BLaER1 treated with 17β-estradiol and CSF1 and Interleukin-3, amounts not matched to agents 10 nM and 100 nM (cell line): ENCODE results near the gene NACAD.

ENCODE experiments used
- H3K27ac ChIP-seq, 11 experiments: shearing (Covaris generic); formaldehyde crosslinking; 2 replicates each; pipeline ENCODE4 v1.8.1; 2022
- H3K27me3 ChIP-seq, 11 experiments: shearing (Covaris generic); formaldehyde crosslinking; 2 replicates each; pipeline ENCODE4 v1.8.1; 2022
- H3K36me3 ChIP-seq, 11 experiments: shearing (Covaris generic); formaldehyde crosslinking; 2 replicates each; pipeline ENCODE4 v1.8.1; 2022
- H3K4me1 ChIP-seq, 10 experiments: shearing (Covaris generic); formaldehyde crosslinking; 2 replicates each; pipeline ENCODE4 v1.8.1; 2022
- H3K4me2 ChIP-seq, 11 experiments: shearing (Covaris generic); formaldehyde crosslinking; 2 replicates each; pipeline ENCODE4 v1.8.1; 2022
- H3K4me3 ChIP-seq, 10 experiments: shearing (Covaris generic); formaldehyde crosslinking; 2 replicates each; pipeline ENCODE4 v1.8.1; 2022
- H3K9ac ChIP-seq, 11 experiments: shearing (Covaris generic); formaldehyde crosslinking; 2 replicates each; pipeline ENCODE4 v1.8.1; 2022
- H3K9me3 ChIP-seq, 11 experiments: shearing (Covaris generic); formaldehyde crosslinking; replicated peaks in 1 of 11; 2 replicates each; pipeline ENCODE4 v1.8.1; 2022
- H4K20me1 ChIP-seq, 11 experiments: shearing (Covaris generic); formaldehyde crosslinking; 2 replicates each; pipeline ENCODE4 v1.8.1; 2022
- Cebpa-rat ChIP-seq, 11 experiments: shearing (Covaris generic); IDR thresholded peaks; 2 replicates each; pipeline ENCODE4 v1.8.1; 2022

NACAD gene

DNA sequence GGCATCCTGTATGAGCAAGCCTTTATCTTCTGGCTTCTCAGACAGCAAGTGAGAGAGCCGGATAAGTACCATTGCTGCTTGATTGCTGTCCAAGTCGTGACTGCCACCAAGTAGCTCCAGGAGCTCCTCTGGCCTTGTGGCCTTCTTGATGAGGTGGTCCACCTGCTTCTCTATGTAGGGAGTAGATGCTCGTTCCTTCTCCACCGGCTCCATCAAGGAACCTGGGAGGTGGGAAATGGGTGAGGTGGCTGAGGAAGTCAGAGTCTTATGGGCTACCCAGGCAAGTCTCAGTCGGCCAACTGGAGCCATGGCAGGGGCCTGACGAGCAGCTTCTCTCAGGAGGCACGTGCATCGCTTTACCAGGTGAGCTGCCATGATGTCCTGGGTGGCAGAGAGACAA is 20.1 kb upstream of the NACAD start:
- Histone ChIP-seq H3K4me1 (peaks cover 36 to 56% (median 46%) of the 10 kb centered on the region in 10 experiments), H3K27ac (peak overlapping the region in 4 of 11 experiments; percentile 13 to 32 (median 15); a peak in 2 of 22 replicates), H3K9ac (peak overlapping the region; percentile 35 to 99 (median 69)), H3K4me3 (peak overlapping the region in 9 of 10 experiments; percentile 1 to 89 (median 31); a peak in 14 of 20 replicates), H3K9me3 (no peaks in the 10 kb centered on the region), H4K20me1 (peaks cover 53 to 64% (median 59%) of the 10 kb centered on the region in 11 experiments), H3K27me3 (no peaks in the 10 kb centered on the region), H3K4me2 (peak overlapping the region; percentile 72 to 97 (median 82)), H3K36me3 (peaks cover 54 to 64% (median 60%) of the 10 kb centered on the region in 11 experiments)
- TF ChIP-seq Cebpa-rat (IDR thresholded peaks at IDR 0.05) = no peak

GRCh38 chr7:45107356-45107755 is 18.6 kb upstream of the NACAD start:
- H3K27me3 ChIP-seq = no peaks in the 10 kb centered on the region
- peak overlapping the region in 9 of 11 experiments; percentile 18 to 99 (median 62); a peak in 16 of 22 replicates for H3K9ac ChIP-seq
- H3K4me3 ChIP-seq = peak overlapping the region in 2 of 10 experiments; percentile 5 to 31; a peak in 1 of 20 replicates
- peaks cover 67 to 79% (median 74%) of the 10 kb centered on the region in 11 experiments for H4K20me1 ChIP-seq
- H3K4me1 ChIP-seq = peaks cover 32 to 48% (median 42%) of the 10 kb centered on the region in 10 experiments
- peak overlapping the region in 10 of 11 experiments; percentile 72 to 97 (median 82); a peak in 14 of 22 replicates for H3K4me2 ChIP-seq
- peaks cover 70 to 79% (median 75%) of the 10 kb centered on the region in 11 experiments for H3K36me3 ChIP-seq
- TF ChIP-seq Cebpa-rat (IDR thresholded peaks at IDR 0.05) = no peak
- H3K27ac ChIP-seq = no peak overlapping the region
- no peaks in the 10 kb centered on the region for H3K9me3 ChIP-seq

DNA sequence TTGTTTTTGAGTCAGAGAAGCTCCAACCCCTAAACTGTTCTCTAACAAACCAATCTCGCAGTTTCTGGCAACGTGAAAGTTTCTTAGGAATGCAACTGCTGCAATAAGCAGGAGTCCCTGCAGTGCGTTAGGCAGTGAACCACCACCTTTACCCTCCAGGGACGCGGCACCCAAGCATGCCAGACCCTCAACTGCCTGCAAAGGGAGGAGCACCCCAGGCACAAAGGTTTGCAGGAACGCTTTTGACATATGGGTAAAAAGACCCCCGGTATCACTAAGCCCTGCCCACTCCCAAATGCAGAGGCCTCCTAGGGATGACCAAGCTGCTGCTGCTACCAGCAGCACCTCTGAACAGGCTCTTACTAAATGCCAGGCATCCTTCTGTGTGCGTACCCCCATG is 18.1 kb upstream of the NACAD start:
- no peak for TF ChIP-seq Cebpa-rat (IDR thresholded peaks at IDR 0.05)
- Histone ChIP-seq H3K4me1 (peaks cover 28 to 46% (median 38%) of the 10 kb centered on the region in 10 experiments), H4K20me1 (peaks cover 73 to 85% (median 79%) of the 10 kb centered on the region in 11 experiments), H3K36me3 (peaks cover 75 to 85% (median 80%) of the 10 kb centered on the region in 11 experiments), H3K27me3 (no peaks in the 10 kb centered on the region), H3K9me3 (no peaks in the 10 kb centered on the region), H3K4me3 (no peak overlapping the region), H3K27ac (no peak overlapping the region), H3K4me2 (peak overlapping the region in 7 of 11 experiments; percentile 72 to 97 (median 83); a peak in 12 of 22 replicates), H3K9ac (peak overlapping the region in 9 of 11 experiments; percentile 18 to 99 (median 62); a peak in 11 of 22 replicates)

DNA sequence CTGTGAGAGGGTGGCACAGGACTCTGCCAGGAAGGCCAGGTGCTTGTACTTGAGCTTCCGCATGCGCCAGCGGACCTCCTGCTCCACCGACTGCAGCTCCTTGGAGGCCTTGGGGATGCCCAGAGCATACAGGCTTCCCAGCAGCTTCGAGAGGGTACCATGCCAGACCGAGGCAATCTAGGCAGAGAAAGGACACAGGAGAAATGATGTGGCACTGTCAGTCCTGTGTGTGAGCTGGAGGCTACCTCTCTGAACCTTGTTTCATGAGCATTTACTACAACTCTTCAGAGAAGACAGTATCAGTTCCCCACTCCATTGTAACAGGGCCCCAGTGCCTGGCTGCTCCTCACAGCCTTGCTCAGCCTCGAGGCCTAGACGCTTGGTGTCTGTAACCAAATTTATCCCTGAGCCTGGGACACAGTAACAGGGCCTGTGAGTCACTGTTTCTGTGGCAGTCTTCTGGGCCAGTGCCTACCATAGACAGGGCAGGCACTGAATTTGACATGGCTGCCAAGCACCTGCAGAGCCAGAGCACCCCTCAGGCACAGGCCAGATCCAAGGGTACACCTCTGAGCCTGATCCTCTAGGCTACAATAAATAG is 16.9 kb upstream of the NACAD start:
- H3K4me2 ChIP-seq = no peak overlapping the region; a peak in 1 of 22 replicates
- H4K20me1 ChIP-seq = peaks cover 83 to 96% (median 91%) of the 10 kb centered on the region in 11 experiments
- no peaks in the 10 kb centered on the region for H3K27me3 ChIP-seq
- H3K27ac ChIP-seq = no peak overlapping the region
- TF ChIP-seq Cebpa-rat (IDR thresholded peaks at IDR 0.05) = no peak
- H3K4me1 ChIP-seq = peaks cover 28 to 46% (median 38%) of the 10 kb centered on the region in 10 experiments
- no peaks in the 10 kb centered on the region for H3K9me3 ChIP-seq
- H3K36me3 ChIP-seq = peaks cover 86 to 96% (median 92%) of the 10 kb centered on the region in 11 experiments
- H3K4me3 ChIP-seq = no peak overlapping the region
- H3K9ac ChIP-seq = peak overlapping the region in 5 of 11 experiments; percentile 0 to 90 (median 16); a peak in 5 of 22 replicates

DNA sequence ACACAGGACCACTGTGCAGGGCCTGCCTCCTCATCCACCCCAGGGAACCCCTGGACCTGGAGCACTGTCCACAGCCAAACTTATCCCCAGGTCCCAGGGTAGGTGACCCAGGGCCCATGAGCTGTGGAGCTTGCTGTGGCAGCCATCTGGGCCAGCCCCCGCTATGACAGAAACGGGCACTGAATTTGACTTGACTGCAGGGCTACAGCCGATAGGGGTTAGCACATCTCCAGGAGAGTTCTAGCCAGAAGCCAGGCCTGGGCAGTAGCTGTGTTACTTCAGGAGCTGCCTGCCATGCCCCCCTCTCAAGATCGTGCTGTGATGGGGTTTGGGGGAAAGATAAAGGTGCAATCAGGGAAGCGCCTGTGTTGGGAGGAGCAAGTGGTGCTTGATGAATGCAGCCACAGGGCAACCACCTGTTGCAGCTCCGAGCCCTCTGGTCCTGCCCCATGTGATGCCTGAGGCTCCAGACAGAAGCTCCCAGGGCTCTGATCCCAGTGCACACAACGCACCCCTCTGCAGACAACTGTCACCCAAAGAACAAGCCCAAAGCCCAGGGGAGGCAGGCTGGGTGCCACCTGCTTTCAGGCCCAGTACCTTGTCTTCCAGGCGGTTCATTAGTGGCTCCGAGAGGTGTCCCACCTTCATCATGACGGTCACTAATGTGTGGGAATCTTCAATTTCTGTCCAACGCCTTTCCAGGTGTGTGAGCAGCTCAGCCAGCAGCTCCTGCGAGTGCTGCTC is 16.2 kb upstream of the NACAD start:
- Histone ChIP-seq H3K4me3 (no peak overlapping the region), H3K27me3 (no peaks in the 10 kb centered on the region), H3K9me3 (no peaks in the 10 kb centered on the region), H3K36me3 (peaks cover 93 to 100% (median 99%) of the 10 kb centered on the region in 11 experiments), H3K4me1 (peaks cover 22 to 40% (median 32%) of the 10 kb centered on the region in 10 experiments), H3K9ac (peak overlapping the region in 2 of 11 experiments; percentile 0 to 16; a peak in 1 of 22 replicates), H3K27ac (no peak overlapping the region), H4K20me1 (peaks cover 90 to 100% (median 97%) of the 10 kb centered on the region in 11 experiments), H3K4me2 (no peak overlapping the region)
- TF ChIP-seq Cebpa-rat (IDR thresholded peaks at IDR 0.05) = no peak

DNA sequence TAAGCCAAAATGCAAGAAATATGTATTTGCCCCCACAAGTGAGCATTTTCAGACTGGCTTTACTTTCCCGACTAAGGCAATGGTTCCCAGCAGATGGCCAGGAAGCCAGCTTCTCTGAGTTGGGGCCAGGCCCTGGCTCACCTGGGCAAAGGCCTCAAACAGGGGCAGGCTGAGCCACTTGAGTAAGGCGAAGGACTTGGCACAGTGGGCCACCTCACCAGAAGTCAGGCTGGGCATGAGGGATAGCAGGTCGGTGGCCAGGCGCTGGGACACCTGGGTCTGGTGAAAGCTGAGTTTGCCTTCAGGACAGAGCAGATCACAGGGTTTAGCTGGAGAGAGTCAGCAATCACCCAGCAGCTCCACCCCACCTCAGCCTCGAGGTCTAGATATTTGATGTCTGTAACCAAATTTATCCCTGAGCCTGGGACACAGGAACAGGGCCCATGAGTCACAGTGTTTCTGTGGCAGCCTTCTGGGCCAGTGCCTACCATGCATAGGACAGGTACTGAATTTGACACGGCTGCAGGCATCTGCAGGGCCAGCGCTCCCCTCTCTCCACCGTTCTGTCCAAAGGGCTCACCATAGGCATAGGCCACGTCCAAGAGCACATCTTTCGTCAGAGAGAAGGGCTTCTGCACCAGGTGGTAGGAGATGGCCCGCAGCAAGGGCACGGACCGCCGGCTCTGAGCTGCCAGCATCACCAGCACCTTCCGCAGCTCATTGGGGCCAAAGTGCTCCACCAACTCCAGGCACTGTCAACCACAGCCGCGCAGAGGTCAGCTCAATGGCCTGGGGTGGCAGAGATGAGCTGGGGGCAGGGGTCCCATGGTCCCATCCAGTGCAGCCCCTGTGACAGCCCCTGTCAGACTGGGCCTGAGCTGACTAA is 15.4 kb upstream of the NACAD start:
- no peaks in the 10 kb centered on the region for H3K27me3 ChIP-seq
- TF ChIP-seq Cebpa-rat (IDR thresholded peaks at IDR 0.05) = no peak
- peaks cover 14 to 32% (median 24%) of the 10 kb centered on the region in 10 experiments for H3K4me1 ChIP-seq
- peaks cover 91 to 100% (median 100%) of the 10 kb centered on the region in 11 experiments for H4K20me1 ChIP-seq
- H3K9ac ChIP-seq = peak overlapping the region in 1 of 11 experiments; percentile 17; a peak in 2 of 22 replicates
- H3K36me3 ChIP-seq = peaks cover 100% of the 10 kb centered on the region in 11 experiments
- H3K27ac ChIP-seq = no peak overlapping the region
- H3K4me2 ChIP-seq = no peak overlapping the region
- no peak overlapping the region for H3K4me3 ChIP-seq
- no peaks in the 10 kb centered on the region for H3K9me3 ChIP-seq

GRCh38 chr7:45102785-45103712 is 14.3 kb upstream of the NACAD start:
- Histone ChIP-seq H3K27me3 (no peaks in the 10 kb centered on the region), H4K20me1 (peaks cover 80 to 100% (median 96%) of the 10 kb centered on the region in 11 experiments), H3K36me3 (peaks cover 97 to 100% (median 100%) of the 10 kb centered on the region in 11 experiments), H3K4me2 (no peak overlapping the region), H3K4me1 (peaks cover 3 to 20% (median 13%) of the 10 kb centered on the region in 10 experiments), H3K9me3 (no peaks in the 10 kb centered on the region), H3K9ac (no peak overlapping the region; a peak in 1 of 22 replicates), H3K4me3 (no peak overlapping the region), H3K27ac (no peak overlapping the region)
- TF ChIP-seq Cebpa-rat (IDR thresholded peaks at IDR 0.05) = no peak
